ENCODE results near the gene MMP12.

The MMP12 gene

DNA sequence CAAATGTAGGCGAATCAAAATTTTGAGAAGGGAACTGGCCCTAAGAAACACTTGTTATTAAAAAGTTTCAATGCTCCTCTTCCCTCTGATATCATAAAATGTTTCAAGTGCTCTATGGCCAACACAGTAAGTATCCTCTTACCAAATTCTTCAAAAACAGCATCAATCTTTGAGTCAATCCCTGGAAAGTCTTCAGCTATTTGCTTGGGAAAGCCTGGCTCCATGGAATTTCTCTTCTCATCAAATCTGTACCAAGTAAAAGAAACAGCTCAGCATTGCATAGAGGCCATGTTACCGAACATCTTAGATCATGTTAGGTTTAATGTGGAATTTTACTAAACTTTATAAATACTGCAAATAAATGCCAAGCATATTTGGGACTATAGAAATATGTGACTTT, 37.6 kb downstream of the MMP12 start:
- H4K8ac ChIP-seq (ENCODE audit: low read length): no peak overlapping the region
- no peaks in the 10 kb centered on the region for H3K27me3 ChIP-seq (ENCODE audit: control insufficient read depth in 1 of 2, insufficient read depth in 1 of 2, low read length in 2 of 2)
- no peaks in the 10 kb centered on the region for H3K4me1 ChIP-seq (ENCODE audit: control insufficient read depth, insufficient read depth, low read depth, low read length)
- H3K4me3 ChIP-seq (ENCODE audit: insufficient read depth in 1 of 2, low read depth in 1 of 2, low read length in 2 of 2): no peak overlapping the region
- no peak overlapping the region for H3K27ac ChIP-seq (ENCODE audit: low read length, poor library complexity, severe bottlenecking)
- no peak overlapping the region for H3K14ac ChIP-seq (ENCODE audit: low read length in 2 of 2)
- no peak overlapping the region for H3K9ac ChIP-seq (ENCODE audit: low read length)
- no peak overlapping the region for H2BK5ac ChIP-seq (ENCODE audit: low read depth, low read length, poor library complexity, severe bottlenecking)
- no peaks in the 10 kb centered on the region for H3K9me3 ChIP-seq (ENCODE audit: control insufficient read depth, low read length)
- H3K4ac ChIP-seq (ENCODE audit: low read depth in 1 of 2, low read length in 2 of 2): no peak overlapping the region
- no peak overlapping the region for H2BK15ac ChIP-seq (ENCODE audit: low read depth, poor library complexity, severe bottlenecking)
- no peak overlapping the region for H2BK12ac ChIP-seq (ENCODE audit: low read length in 2 of 2)
- no peak overlapping the region for H3K23ac ChIP-seq (ENCODE audit: low read length in 2 of 2)
- H2BK120ac ChIP-seq (ENCODE audit: low read depth, low read length): no peak overlapping the region
- H3K36me3 ChIP-seq (ENCODE audit: control insufficient read depth in 1 of 2, insufficient read depth in 2 of 2, low read depth in 1 of 2, low read length in 2 of 2): no peaks in the 10 kb centered on the region
- H2AFZ ChIP-seq (ENCODE audit: low read depth, low read length): no peak overlapping the region
- no peak overlapping the region for H3K18ac ChIP-seq (ENCODE audit: low read depth in 1 of 2, low read length in 2 of 2)
- WGBS: 83% methylated on average over 1 of the region's 2 CpGs
- H3K4me2 ChIP-seq (ENCODE audit: low read length, poor library complexity, severe bottlenecking): no peak overlapping the region
- no peak for DNase-seq
- no peak overlapping the region for H4K91ac ChIP-seq (ENCODE audit: low read length)
- no peaks in the 10 kb centered on the region for H3K79me1 ChIP-seq (replicated peaks; ENCODE audit: low read length, poor library complexity, severe bottlenecking)
- no peak overlapping the region for H2AK5ac ChIP-seq (ENCODE audit: low read length, severe bottlenecking)

DNA sequence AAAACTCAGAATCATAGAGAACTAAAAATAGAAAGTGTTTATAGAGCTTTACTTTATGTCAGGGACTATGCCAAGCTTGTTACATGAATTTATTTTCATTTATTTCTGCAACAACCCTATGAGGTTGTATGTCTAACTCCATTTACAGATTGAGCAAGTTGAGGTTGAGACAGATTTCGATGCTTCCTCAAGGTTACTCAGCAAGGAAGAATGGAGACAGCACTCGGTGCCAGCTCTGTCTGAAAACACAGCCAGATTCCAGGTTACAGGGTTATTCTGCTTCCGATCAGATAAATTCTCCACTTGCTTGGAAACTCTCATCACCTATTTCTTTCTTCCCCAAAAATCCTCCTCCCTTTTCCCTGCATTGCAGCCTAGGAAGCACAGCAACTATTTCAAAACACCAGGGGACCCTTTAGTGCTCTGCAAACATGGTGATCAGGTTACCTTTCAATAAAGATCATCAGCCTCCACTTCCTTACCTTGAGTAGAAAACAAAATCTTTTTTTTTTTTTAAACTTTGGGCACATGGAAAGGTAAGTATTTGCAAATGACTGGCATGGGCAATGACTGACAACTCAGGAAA, 38.4 kb downstream of the MMP12 start:
- Histone ChIP-seq H3K27me3 (ENCODE audit: control insufficient read depth in 1 of 2, insufficient read depth in 1 of 2, low read length in 2 of 2) (no peaks in the 10 kb centered on the region), H3K9ac (ENCODE audit: low read length) (no peak overlapping the region), H3K4me2 (ENCODE audit: low read length, poor library complexity, severe bottlenecking) (no peak overlapping the region), H3K27ac (ENCODE audit: low read length, poor library complexity, severe bottlenecking) (no peak overlapping the region), H3K4me3 (ENCODE audit: insufficient read depth in 1 of 2, low read depth in 1 of 2, low read length in 2 of 2) (no peak overlapping the region), H3K14ac (ENCODE audit: low read length in 2 of 2) (no peak overlapping the region), H3K4ac (ENCODE audit: low read depth in 1 of 2, low read length in 2 of 2) (no peak overlapping the region), H3K9me3 (ENCODE audit: control insufficient read depth, low read length) (no peaks in the 10 kb centered on the region), H3K18ac (ENCODE audit: low read depth in 1 of 2, low read length in 2 of 2) (no peak overlapping the region), H2AK5ac (ENCODE audit: low read length, severe bottlenecking) (no peak overlapping the region), H4K91ac (ENCODE audit: low read length) (no peak overlapping the region), H2AFZ (ENCODE audit: low read depth, low read length) (no peak overlapping the region), H3K23ac (ENCODE audit: low read length in 2 of 2) (no peak overlapping the region), H3K4me1 (ENCODE audit: control insufficient read depth, insufficient read depth, low read depth, low read length) (no peaks in the 10 kb centered on the region), H4K8ac (ENCODE audit: low read length) (no peak overlapping the region), H2BK5ac (ENCODE audit: low read depth, low read length, poor library complexity, severe bottlenecking) (no peak overlapping the region), H3K36me3 (ENCODE audit: control insufficient read depth in 1 of 2, insufficient read depth in 2 of 2, low read depth in 1 of 2, low read length in 2 of 2) (no peaks in the 10 kb centered on the region), H2BK15ac (ENCODE audit: low read depth, poor library complexity, severe bottlenecking) (no peak overlapping the region), H2BK12ac (ENCODE audit: low read length in 2 of 2) (no peak overlapping the region), H3K79me1 (replicated peaks; ENCODE audit: low read length, poor library complexity, severe bottlenecking) (no peaks in the 10 kb centered on the region), H2BK120ac (ENCODE audit: low read depth, low read length) (no peak overlapping the region)
- 89% methylated on average over 3 of the region's 3 CpGs for WGBS
- peak; percentile 24 for DNase-seq

DNA sequence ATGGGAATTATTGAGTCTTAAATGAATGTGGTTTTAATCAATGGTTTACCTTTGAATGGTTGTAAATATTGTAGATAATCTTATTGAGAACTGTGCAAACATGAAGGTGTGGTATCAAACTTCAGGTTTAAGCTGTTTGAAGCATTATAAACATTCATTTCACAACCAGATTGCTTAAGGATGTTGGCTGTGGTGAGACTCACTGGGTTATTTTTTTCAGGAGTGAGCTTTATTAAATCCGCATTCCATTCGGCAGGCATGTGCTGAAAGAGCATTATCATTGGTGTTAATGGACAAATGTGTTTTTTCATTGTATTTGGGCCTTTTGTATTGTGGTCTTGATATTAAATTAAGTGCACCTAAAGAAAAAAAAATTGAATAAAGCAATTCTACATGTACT, 41.1 kb downstream of the MMP12 start:
- H2AK5ac ChIP-seq (ENCODE audit: low read length, severe bottlenecking): no peak overlapping the region
- no peaks in the 10 kb centered on the region for H3K27me3 ChIP-seq (ENCODE audit: control insufficient read depth in 1 of 2, insufficient read depth in 1 of 2, low read length in 2 of 2)
- H3K4ac ChIP-seq (ENCODE audit: low read depth in 1 of 2, low read length in 2 of 2): no peak overlapping the region
- H3K9ac ChIP-seq (ENCODE audit: low read length): no peak overlapping the region
- no peak overlapping the region for H3K23ac ChIP-seq (ENCODE audit: low read length in 2 of 2)
- no peaks in the 10 kb centered on the region for H3K79me1 ChIP-seq (replicated peaks; ENCODE audit: low read length, poor library complexity, severe bottlenecking)
- no peak overlapping the region for H2BK12ac ChIP-seq (ENCODE audit: low read length in 2 of 2)
- no peak overlapping the region for H3K4me2 ChIP-seq (ENCODE audit: low read length, poor library complexity, severe bottlenecking)
- H4K91ac ChIP-seq (ENCODE audit: low read length): no peak overlapping the region
- H3K4me3 ChIP-seq (ENCODE audit: insufficient read depth in 1 of 2, low read depth in 1 of 2, low read length in 2 of 2): no peak overlapping the region
- H2BK5ac ChIP-seq (ENCODE audit: low read depth, low read length, poor library complexity, severe bottlenecking): no peak overlapping the region
- H3K27ac ChIP-seq (ENCODE audit: low read length, poor library complexity, severe bottlenecking): no peak overlapping the region
- no peak for DNase-seq
- H2BK120ac ChIP-seq (ENCODE audit: low read depth, low read length): no peak overlapping the region
- H3K9me3 ChIP-seq (ENCODE audit: control insufficient read depth, low read length): no peaks in the 10 kb centered on the region
- H3K4me1 ChIP-seq (ENCODE audit: control insufficient read depth, insufficient read depth, low read depth, low read length): no peaks in the 10 kb centered on the region
- H2AFZ ChIP-seq (ENCODE audit: low read depth, low read length): no peak overlapping the region
- H3K36me3 ChIP-seq (ENCODE audit: control insufficient read depth in 1 of 2, insufficient read depth in 2 of 2, low read depth in 1 of 2, low read length in 2 of 2): no peaks in the 10 kb centered on the region
- H3K18ac ChIP-seq (ENCODE audit: low read depth in 1 of 2, low read length in 2 of 2): no peak overlapping the region
- no peak overlapping the region for H2BK15ac ChIP-seq (ENCODE audit: low read depth, poor library complexity, severe bottlenecking)
- WGBS: 97% methylated on average over 2 of the region's 2 CpGs
- no peak overlapping the region for H3K14ac ChIP-seq (ENCODE audit: low read length in 2 of 2)
- H4K8ac ChIP-seq (ENCODE audit: low read length): no peak overlapping the region

DNA sequence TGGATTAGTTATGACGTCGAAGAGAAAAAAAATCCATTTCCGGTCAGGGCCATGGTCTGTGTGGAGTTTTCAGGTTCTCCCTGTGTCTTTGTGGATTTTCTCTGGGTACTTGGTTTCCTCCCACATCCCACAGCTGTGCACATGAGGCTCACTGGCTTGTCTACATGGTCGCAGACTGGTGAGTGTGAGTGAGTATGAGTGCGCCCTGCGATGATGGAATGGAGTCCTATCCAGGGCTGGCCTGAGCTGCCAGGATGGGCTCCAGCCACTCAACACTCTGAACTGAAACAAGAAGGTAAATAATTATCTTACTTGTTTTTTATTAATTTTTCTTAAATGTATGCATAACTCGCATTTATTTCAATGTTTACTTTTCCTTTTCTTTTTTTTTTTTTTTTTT, 42.2 kb downstream of the MMP12 start:
- Histone ChIP-seq H3K27ac (ENCODE audit: low read length, poor library complexity, severe bottlenecking) (no peak overlapping the region), H3K27me3 (ENCODE audit: control insufficient read depth in 1 of 2, insufficient read depth in 1 of 2, low read length in 2 of 2) (no peaks in the 10 kb centered on the region), H2AK5ac (ENCODE audit: low read length, severe bottlenecking) (no peak overlapping the region), H4K8ac (ENCODE audit: low read length) (no peak overlapping the region), H3K36me3 (ENCODE audit: control insufficient read depth in 1 of 2, insufficient read depth in 2 of 2, low read depth in 1 of 2, low read length in 2 of 2) (no peaks in the 10 kb centered on the region), H3K4me3 (ENCODE audit: insufficient read depth in 1 of 2, low read depth in 1 of 2, low read length in 2 of 2) (no peak overlapping the region), H2BK120ac (ENCODE audit: low read depth, low read length) (no peak overlapping the region), H2AFZ (ENCODE audit: low read depth, low read length) (no peak overlapping the region), H3K23ac (ENCODE audit: low read length in 2 of 2) (no peak overlapping the region), H3K4me2 (ENCODE audit: low read length, poor library complexity, severe bottlenecking) (no peak overlapping the region), H3K18ac (ENCODE audit: low read depth in 1 of 2, low read length in 2 of 2) (no peak overlapping the region), H2BK5ac (ENCODE audit: low read depth, low read length, poor library complexity, severe bottlenecking) (no peak overlapping the region), H3K9ac (ENCODE audit: low read length) (no peak overlapping the region), H3K9me3 (ENCODE audit: control insufficient read depth, low read length) (no peaks in the 10 kb centered on the region), H2BK15ac (ENCODE audit: low read depth, poor library complexity, severe bottlenecking) (no peak overlapping the region), H3K4ac (ENCODE audit: low read depth in 1 of 2, low read length in 2 of 2) (no peak overlapping the region), H2BK12ac (ENCODE audit: low read length in 2 of 2) (no peak overlapping the region), H4K91ac (ENCODE audit: low read length) (no peak overlapping the region), H3K79me1 (replicated peaks; ENCODE audit: low read length, poor library complexity, severe bottlenecking) (no peaks in the 10 kb centered on the region), H3K4me1 (ENCODE audit: control insufficient read depth, insufficient read depth, low read depth, low read length) (no peaks in the 10 kb centered on the region), H3K14ac (ENCODE audit: low read length in 2 of 2) (no peak overlapping the region)
- no peak for DNase-seq
- 94% methylated on average over 5 of the region's 7 CpGs for WGBS
